ENCODE data around the gene LRMDA. TPM values are rescaled to one million over a fixed set of nuclear protein-coding genes. Genes with fewer than 3 reads are reported as not detected.
A peak's percentile ranks its signal among the peaks of the same experiment; 100 is the strongest.

Gene LRMDA
- total RNA-seq, 2 experiments from 2014 or later = not detected

DNA sequence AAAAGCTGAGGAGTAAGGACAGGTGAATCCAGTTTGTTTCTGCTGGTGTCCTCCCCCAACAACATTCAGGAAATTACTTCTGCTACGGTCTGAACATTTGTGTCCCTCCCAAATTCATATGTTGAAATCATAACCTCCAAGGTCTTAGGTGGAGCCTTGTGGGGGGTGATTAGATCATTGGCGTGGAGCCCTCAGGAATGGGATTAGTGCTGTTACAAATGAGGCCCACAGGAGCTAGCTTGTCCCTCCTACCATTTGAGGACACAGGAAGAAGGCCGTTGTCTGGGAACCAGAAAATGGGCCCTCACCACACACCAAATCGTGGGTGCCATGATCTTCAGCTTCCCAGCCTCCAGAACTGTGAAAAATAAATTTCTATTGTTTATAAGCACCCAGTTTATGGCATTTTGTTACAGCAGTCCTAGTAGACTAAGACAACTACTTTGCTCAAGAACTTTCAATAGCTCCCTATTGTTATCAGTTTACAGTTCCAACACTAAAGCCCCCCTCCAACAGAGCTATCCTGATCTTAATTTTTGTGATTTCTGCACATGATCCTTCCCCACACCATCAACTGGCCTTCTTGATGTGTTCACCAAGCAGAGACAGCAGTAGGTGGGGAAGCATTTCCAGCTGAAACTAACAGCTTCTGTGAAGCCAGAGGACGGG lies 2.1 kb upstream of the LRMDA start:
- BruUV-seq (replicated peaks) = no TSS peak
- TF ChIP-seq, protein P1, sequence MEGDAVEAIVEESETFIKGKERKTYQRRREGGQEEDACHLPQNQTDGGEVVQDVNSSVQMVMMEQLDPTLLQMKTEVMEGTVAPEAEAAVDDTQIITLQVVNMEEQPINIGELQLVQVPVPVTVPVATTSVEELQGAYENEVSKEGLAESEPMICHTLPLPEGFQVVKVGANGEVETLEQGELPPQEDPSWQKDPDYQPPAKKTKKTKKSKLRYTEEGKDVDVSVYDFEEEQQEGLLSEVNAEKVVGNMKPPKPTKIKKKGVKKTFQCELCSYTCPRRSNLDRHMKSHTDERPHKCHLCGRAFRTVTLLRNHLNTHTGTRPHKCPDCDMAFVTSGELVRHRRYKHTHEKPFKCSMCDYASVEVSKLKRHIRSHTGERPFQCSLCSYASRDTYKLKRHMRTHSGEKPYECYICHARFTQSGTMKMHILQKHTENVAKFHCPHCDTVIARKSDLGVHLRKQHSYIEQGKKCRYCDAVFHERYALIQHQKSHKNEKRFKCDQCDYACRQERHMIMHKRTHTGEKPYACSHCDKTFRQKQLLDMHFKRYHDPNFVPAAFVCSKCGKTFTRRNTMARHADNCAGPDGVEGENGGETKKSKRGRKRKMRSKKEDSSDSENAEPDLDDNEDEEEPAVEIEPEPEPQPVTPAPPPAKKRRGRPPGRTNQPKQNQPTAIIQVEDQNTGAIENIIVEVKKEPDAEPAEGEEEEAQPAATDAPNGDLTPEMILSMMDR (conservative IDR thresholded peaks at IDR 0.05; ENCODE audit: low read length) = no peak
- TF ChIP-seq EZH2phosphoT487 (IDR thresholded peaks at IDR 0.05; ENCODE audit: borderline replicate concordance, low read depth, low read length) = no peak
- H3K27ac ChIP-seq (ENCODE audit: low read depth, low read length, poor library complexity, severe bottlenecking) = no peak overlapping the region
- no peak for DNase-seq (ENCODE audit: low spot score)
- no peak overlapping the region for H3K4me3 ChIP-seq (ENCODE audit: low read depth, low read length, poor library complexity, severe bottlenecking)
- intact Hi-C loops (cut with micrococcal nuclease; ENCODE audit: unreplicated experiment) = no loop called here
- H2AFZ ChIP-seq (ENCODE audit: low read length) = no peak overlapping the region
- H3K79me2 ChIP-seq (ENCODE audit: insufficient read depth, low read depth, low read length) = no peaks in the 10 kb centered on the region
- H3K4me1 ChIP-seq (ENCODE audit: insufficient read depth, low read length, poor library complexity, severe bottlenecking) = no peaks in the 10 kb centered on the region
- no peaks in the 10 kb centered on the region for H3K9me2 ChIP-seq (ENCODE audit: insufficient read depth, low read length)
- no peaks in the 10 kb centered on the region for H4K20me1 ChIP-seq (ENCODE audit: insufficient read depth, low read length)
- POLR2A ChIA-PET = interaction anchor here (0.7 kb wide), 2 partner anchors 19 to 34 kb away, joined by 3 read pairs; no protein-coding TSS in a partner anchor
- H3K36me3 ChIP-seq (ENCODE audit: insufficient read depth, low read length) = no peaks in the 10 kb centered on the region
- H3K4me2 ChIP-seq (ENCODE audit: low read length) = no peak overlapping the region
- no peaks in the 10 kb centered on the region for H3K9me3 ChIP-seq (ENCODE audit: low read length)
- CTCF ChIA-PET (ENCODE audit: unreplicated experiment) = no interaction called here

DNA sequence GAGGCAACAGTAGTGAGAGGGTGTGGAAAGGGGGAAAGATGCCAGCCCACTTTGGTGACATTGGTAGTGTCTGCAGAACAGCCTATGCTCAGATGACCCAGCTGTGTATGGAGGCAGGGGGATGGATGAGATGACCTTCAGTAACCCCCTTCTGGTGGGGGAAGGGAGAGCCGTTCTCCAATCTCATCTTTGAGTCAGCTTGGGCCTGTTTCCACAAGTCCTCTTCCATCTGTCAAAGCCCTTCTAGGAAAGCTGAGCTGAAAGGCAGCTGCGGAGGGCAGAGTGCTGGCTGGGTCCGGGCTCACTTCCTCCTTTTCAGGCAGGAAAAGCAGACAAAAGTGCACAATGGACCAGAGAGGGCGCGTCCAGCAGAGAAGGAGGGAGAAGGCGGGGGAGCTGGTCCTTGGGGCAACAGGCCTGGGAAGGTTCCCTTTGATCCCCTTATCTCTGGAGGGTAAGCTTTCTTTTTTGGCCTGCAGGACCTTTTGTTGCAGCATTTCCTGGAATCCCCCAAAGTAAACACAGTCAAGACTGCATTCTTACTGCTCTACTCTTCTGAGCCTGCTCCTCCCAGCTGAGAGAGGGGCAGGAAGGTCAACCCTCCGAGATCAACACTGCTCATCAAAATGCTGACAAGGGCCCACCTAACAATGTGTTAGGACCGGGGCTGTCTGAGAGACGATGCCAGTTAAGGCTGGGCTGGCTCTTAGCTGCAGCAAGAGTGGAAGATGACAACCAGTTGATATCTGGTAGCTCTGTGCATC lies 1.2 kb upstream of the LRMDA start:
- H3K4me1 ChIP-seq (ENCODE audit: insufficient read depth, low read length, poor library complexity, severe bottlenecking) = no peaks in the 10 kb centered on the region
- ChIA-PET POLR2A (interaction anchor here (0.6 kb wide), 1 partner anchor 11 kb away, joined by 3 read pairs; no protein-coding TSS in a partner anchor), CTCF (ENCODE audit: unreplicated experiment) (no interaction called here)
- no peak overlapping the region for H2AFZ ChIP-seq (ENCODE audit: low read length)
- no peaks in the 10 kb centered on the region for H3K9me3 ChIP-seq (ENCODE audit: low read length)
- no peaks in the 10 kb centered on the region for H3K79me2 ChIP-seq (ENCODE audit: insufficient read depth, low read depth, low read length)
- peak; percentile 8 for DNase-seq (ENCODE audit: low spot score)
- no peaks in the 10 kb centered on the region for H4K20me1 ChIP-seq (ENCODE audit: insufficient read depth, low read length)
- no TSS peak for BruUV-seq (replicated peaks)
- no peak overlapping the region for H3K4me2 ChIP-seq (ENCODE audit: low read length)
- H3K27ac ChIP-seq (ENCODE audit: low read depth, low read length, poor library complexity, severe bottlenecking) = no peak overlapping the region
- intact Hi-C loops (cut with micrococcal nuclease; ENCODE audit: unreplicated experiment) = no loop called here
- TF ChIP-seq, protein P1 (conservative IDR thresholded peaks at IDR 0.05; ENCODE audit: low read length) = no peak
- TF ChIP-seq EZH2phosphoT487 (IDR thresholded peaks at IDR 0.05; ENCODE audit: borderline replicate concordance, low read depth, low read length) = no peak
- no peaks in the 10 kb centered on the region for H3K9me2 ChIP-seq (ENCODE audit: insufficient read depth, low read length)
- no peak overlapping the region for H3K4me3 ChIP-seq (ENCODE audit: low read depth, low read length, poor library complexity, severe bottlenecking)
- no peaks in the 10 kb centered on the region for H3K36me3 ChIP-seq (ENCODE audit: insufficient read depth, low read length)

DNA sequence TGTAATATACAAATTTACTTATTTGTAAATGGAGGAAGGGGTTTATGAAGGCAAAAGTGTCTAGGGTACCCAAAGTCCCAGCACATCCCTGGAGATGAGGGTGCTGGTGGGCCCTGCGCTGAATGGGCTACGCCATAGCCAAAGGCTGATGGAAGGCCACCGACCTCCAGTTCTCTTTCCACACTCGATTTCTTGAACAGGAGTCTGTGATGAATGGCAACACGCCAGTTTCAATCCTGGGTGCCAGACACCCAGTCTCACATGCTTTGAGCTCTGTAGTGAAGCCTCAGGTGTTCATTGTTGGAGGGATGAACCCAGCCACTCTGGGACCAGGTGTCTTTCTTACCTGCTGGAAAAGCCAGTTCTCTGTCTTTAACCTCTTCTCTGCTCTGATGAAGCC lies 752 bp downstream of the LRMDA start:
- no peaks in the 10 kb centered on the region for H3K79me2 ChIP-seq (ENCODE audit: insufficient read depth, low read depth, low read length)
- ChIA-PET POLR2A (no interaction called here), CTCF (ENCODE audit: unreplicated experiment) (no interaction called here)
- H3K9me2 ChIP-seq (ENCODE audit: insufficient read depth, low read length) = no peaks in the 10 kb centered on the region
- H3K4me3 ChIP-seq (ENCODE audit: low read depth, low read length, poor library complexity, severe bottlenecking) = no peak overlapping the region
- no peak overlapping the region for H3K27ac ChIP-seq (ENCODE audit: low read depth, low read length, poor library complexity, severe bottlenecking)
- no TSS peak for BruUV-seq (replicated peaks)
- H3K4me1 ChIP-seq (ENCODE audit: insufficient read depth, low read length, poor library complexity, severe bottlenecking) = no peaks in the 10 kb centered on the region
- H3K4me2 ChIP-seq (ENCODE audit: low read length) = no peak overlapping the region
- H4K20me1 ChIP-seq (ENCODE audit: insufficient read depth, low read length) = no peaks in the 10 kb centered on the region
- TF ChIP-seq, protein P1 (conservative IDR thresholded peaks at IDR 0.05; ENCODE audit: low read length) = no peak
- no peak for TF ChIP-seq EZH2phosphoT487 (IDR thresholded peaks at IDR 0.05; ENCODE audit: borderline replicate concordance, low read depth, low read length)
- no peaks in the 10 kb centered on the region for H3K36me3 ChIP-seq (ENCODE audit: insufficient read depth, low read length)
- H2AFZ ChIP-seq (ENCODE audit: low read length) = no peak overlapping the region
- no peaks in the 10 kb centered on the region for H3K9me3 ChIP-seq (ENCODE audit: low read length)
- no peak for DNase-seq (ENCODE audit: low spot score)
- intact Hi-C loops (cut with micrococcal nuclease; ENCODE audit: unreplicated experiment) = no loop called here

Measured in OCI-LY7 (cell line).